ENCODE measurements around the gene FOXJ2.
A peak's percentile ranks its signal among the peaks of the same experiment; 100 is the strongest.
"Not testable (repeated sequence)": the region's sequence is repeated elsewhere in the genome, so short reads cannot be mapped to it uniquely, and the experiment has no call there.

Gene FOXJ2

DNA sequence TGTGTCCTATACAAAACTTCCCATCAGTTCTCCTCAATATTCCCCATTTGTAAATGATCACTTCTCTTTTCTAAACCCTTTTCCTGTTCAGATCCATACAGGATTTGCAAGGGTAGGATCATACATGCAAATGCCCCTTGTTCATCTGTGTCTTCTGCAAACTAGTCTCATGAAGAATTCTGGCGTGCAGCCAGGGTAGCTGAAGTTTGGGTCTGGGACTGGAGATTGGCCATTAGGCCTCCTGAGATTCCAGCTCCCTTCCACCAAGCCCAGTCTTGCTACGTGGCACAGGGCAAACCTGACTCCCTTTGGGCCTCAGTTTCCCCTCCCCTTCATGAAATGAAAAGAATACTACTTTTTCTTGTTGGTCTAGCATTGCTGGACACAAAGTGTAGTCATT lies 22.3 kb downstream of the FOXJ2 start:
- Histone ChIP-seq H3K27me3 (ENCODE audit: control insufficient read depth, insufficient read depth, low read length) (no peaks in the 10 kb centered on the region), H3K36me3 (ENCODE audit: control insufficient read depth, insufficient read depth, low read length) (peaks cover 15% of the 10 kb centered on the region), H3K27ac (ENCODE audit: low read depth, low read length) (no peak overlapping the region), H3K4me3 (ENCODE audit: low read length) (no peak overlapping the region), H3K4me1 (ENCODE audit: control insufficient read depth, insufficient read depth, low read length) (no peaks in the 10 kb centered on the region), H3K9ac (ENCODE audit: low read length) (no peak overlapping the region)

GRCh38 chr12:8057306-8057705 lies 24.8 kb downstream of the FOXJ2 start:
- Histone ChIP-seq H3K36me3 (ENCODE audit: control insufficient read depth, insufficient read depth, low read length) (peaks cover 4% of the 10 kb centered on the region), H3K4me1 (ENCODE audit: control insufficient read depth, insufficient read depth, low read length) (no peaks in the 10 kb centered on the region), H3K27me3 (ENCODE audit: control insufficient read depth, insufficient read depth, low read length) (no peaks in the 10 kb centered on the region), H3K27ac (ENCODE audit: low read depth, low read length) (no peak overlapping the region), H3K4me3 (ENCODE audit: low read length) (no peak overlapping the region), H3K9ac (ENCODE audit: low read length) (no peak overlapping the region)

DNA sequence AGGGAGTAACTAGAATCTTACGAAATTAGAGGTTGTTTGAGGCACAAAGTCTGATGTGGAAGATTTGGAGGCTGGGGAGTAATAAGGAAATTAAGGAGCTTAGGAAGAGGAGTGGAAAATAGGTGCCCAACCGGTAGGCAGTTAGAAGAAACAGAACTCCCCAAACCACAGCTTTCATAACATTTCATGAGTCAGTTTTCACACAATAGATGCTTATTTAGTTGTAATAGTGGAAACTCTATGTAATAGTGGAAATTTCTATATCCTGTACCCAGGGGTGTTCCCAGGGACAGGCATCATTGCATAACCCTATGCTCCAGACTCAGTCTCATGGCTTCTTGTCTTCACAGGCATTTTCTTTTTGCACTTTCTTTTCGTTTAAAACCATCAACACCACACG lies 25.3 kb downstream of the FOXJ2 start:
- H3K4me1 ChIP-seq (ENCODE audit: control insufficient read depth, insufficient read depth, low read length): no peaks in the 10 kb centered on the region
- no peak overlapping the region for H3K4me3 ChIP-seq (ENCODE audit: low read length)
- H3K9ac ChIP-seq (ENCODE audit: low read length): no peak overlapping the region
- H3K27ac ChIP-seq (ENCODE audit: low read depth, low read length): no peak overlapping the region
- H3K27me3 ChIP-seq (ENCODE audit: control insufficient read depth, insufficient read depth, low read length): no peaks in the 10 kb centered on the region
- no peaks in the 10 kb centered on the region for H3K36me3 ChIP-seq (ENCODE audit: control insufficient read depth, insufficient read depth, low read length)

DNA sequence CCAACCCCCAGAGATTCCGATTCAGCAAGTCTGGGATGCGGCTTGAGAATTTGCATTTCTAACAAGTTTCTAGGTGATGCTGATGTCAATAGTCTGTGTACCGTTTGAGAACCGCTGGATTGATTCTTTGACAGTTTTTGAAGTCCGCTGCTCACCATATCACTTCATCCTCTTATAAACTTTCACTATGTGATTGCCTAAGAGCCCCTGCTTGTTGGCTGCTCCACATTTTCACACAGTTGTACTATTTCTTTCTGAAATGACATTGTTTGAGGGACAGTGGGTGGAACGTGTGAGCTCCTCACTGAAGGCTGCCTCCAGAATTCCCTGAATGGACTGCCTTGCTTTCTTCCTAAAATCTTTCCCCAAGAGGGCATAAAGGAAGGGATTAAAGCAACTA lies 26.0 kb downstream of the FOXJ2 start:
- H3K27me3 ChIP-seq (ENCODE audit: control insufficient read depth, insufficient read depth, low read length): no peaks in the 10 kb centered on the region
- H3K4me1 ChIP-seq (ENCODE audit: control insufficient read depth, insufficient read depth, low read length): no peaks in the 10 kb centered on the region
- no peak overlapping the region for H3K27ac ChIP-seq (ENCODE audit: low read depth, low read length)
- no peaks in the 10 kb centered on the region for H3K36me3 ChIP-seq (ENCODE audit: control insufficient read depth, insufficient read depth, low read length)
- no peak overlapping the region for H3K4me3 ChIP-seq (ENCODE audit: low read length)
- H3K9ac ChIP-seq (ENCODE audit: low read length): no peak overlapping the region

- Histone ChIP-seq H3K4me3 (ENCODE audit: low read length) (no peak overlapping the region), H3K27me3 (ENCODE audit: control insufficient read depth, insufficient read depth, low read length) (no peaks in the 10 kb centered on the region), H3K4me1 (ENCODE audit: control insufficient read depth, insufficient read depth, low read length) (no peaks in the 10 kb centered on the region), H3K36me3 (ENCODE audit: control insufficient read depth, insufficient read depth, low read length) (no peaks in the 10 kb centered on the region), H3K27ac (ENCODE audit: low read depth, low read length) (no peak overlapping the region), H3K9ac (ENCODE audit: low read length) (no peak overlapping the region)
These were observed 31.6 kb downstream of the FOXJ2 start for GRCh38 chr12:8064131-8064530.

DNA sequence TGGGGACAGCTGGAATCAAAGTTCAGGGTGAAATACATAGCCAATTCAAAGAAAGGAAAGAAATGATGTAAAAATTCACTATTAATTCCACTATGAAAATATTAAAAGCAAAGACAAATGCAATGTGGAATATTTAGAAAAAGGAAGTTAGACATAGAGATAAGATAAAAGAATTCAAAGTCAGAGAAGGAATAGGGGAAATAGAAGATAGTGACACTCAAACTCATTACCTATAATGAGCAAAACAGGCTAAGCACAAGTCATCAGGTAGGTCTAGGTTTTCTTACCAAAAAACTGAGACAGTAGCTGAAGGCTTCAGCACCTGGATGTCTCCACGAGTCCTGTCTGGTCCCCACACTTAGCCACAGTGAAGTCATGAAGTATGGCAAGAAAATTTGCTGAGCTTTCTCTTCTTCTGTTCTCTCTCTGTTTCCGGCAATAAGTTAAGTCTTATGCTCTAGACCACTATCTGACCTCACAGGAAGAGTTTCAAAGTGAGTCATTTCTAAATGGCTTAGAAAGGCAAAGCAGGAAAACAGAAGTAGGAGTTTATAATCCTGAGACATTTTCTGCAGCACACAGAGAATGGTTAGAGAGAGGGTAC lies 33.6 kb downstream of the FOXJ2 start, which contains the start of gene C3AR1:
Gene C3AR1 (minus strand): TSS at position 369 of the 604 bp plus-strand sequence. CDS start 6,174 bp downstream, outside the sequence.
- H3K9ac ChIP-seq (ENCODE audit: low read length): no peak within 1 kb of the TSS
- no peak within 1 kb of the TSS for H3K4me3 ChIP-seq (ENCODE audit: low read length)
- peak within 1 kb of the TSS; percentile 27 for H3K27ac ChIP-seq (ENCODE audit: low read depth, low read length)

DNA sequence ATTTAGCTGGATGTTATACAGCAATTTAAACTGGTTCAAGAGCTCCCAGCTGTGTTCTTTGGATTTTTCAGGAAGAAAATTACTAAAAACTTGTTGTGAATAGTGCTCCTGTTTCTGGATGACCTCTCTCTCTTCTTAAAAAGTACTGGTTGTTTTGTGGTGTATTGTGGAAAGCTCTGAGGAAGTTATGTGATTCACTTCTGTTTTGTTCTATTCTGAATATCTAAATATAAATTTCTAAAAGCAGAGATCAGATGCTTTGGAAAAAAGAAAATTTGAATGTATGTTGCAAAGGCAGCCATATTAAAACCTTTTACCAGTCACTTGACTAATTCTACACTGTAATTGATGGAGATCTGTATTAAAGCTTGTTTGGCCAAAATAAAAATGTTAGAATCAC lies 37.1 kb downstream of the FOXJ2 start:
- Histone ChIP-seq H3K9ac (ENCODE audit: low read length) (no peak overlapping the region), H3K27me3 (ENCODE audit: control insufficient read depth, insufficient read depth, low read length) (no peaks in the 10 kb centered on the region), H3K4me3 (ENCODE audit: low read length) (no peak overlapping the region), H3K36me3 (ENCODE audit: control insufficient read depth, insufficient read depth, low read length) (no peaks in the 10 kb centered on the region), H3K4me1 (ENCODE audit: control insufficient read depth, insufficient read depth, low read length) (no peaks in the 10 kb centered on the region), H3K27ac (ENCODE audit: low read depth, low read length) (no peak overlapping the region)

More for the DNA sequence above, 33.6 kb downstream of the FOXJ2 start, which contains the start of gene C3AR1:
- Histone ChIP-seq H3K4me1 (ENCODE audit: control insufficient read depth, insufficient read depth, low read length) (no peaks in the 10 kb centered on the region), H3K36me3 (ENCODE audit: control insufficient read depth, insufficient read depth, low read length) (no peaks in the 10 kb centered on the region), H3K27me3 (ENCODE audit: control insufficient read depth, insufficient read depth, low read length) (no peaks in the 10 kb centered on the region)

DNA sequence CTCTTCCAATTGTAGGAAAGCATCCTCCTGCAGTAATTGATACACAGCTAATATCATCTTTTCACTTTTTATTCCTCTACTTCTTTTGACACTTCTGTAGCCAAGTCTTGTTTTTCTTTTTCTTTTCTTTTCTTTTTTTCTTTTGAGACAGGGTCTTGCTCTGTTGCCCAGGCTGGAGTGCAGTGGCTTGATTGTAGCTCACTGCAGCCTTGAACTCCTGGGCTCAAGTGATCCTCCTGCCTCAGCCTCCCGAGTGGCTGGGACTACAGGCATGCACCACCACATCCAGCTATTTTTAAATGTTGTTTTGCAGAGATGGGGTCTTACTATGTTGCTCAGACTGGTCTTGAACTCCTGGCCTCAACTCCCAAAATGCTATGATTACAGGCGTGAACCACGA lies 39.3 kb downstream of the FOXJ2 start:
- H3K27me3 ChIP-seq (ENCODE audit: control insufficient read depth, insufficient read depth, low read length); H3K4me1 ChIP-seq (ENCODE audit: control insufficient read depth, insufficient read depth, low read length); H3K9ac ChIP-seq (ENCODE audit: low read length); H3K27ac ChIP-seq (ENCODE audit: low read depth, low read length); H3K4me3 ChIP-seq (ENCODE audit: low read length); H3K36me3 ChIP-seq (ENCODE audit: control insufficient read depth, insufficient read depth, low read length): not testable (repeated sequence)

GRCh38 chr12:8075935-8076334 lies 43.4 kb downstream of the FOXJ2 start:
- H3K4me1 ChIP-seq (ENCODE audit: control insufficient read depth, insufficient read depth, low read length): no peaks in the 10 kb centered on the region
- no peaks in the 10 kb centered on the region for H3K36me3 ChIP-seq (ENCODE audit: control insufficient read depth, insufficient read depth, low read length)
- H3K9ac ChIP-seq (ENCODE audit: low read length): no peak overlapping the region
- no peaks in the 10 kb centered on the region for H3K27me3 ChIP-seq (ENCODE audit: control insufficient read depth, insufficient read depth, low read length)
- H3K27ac ChIP-seq (ENCODE audit: low read depth, low read length): no peak overlapping the region
- H3K4me3 ChIP-seq (ENCODE audit: low read length): no peak overlapping the region

GRCh38 chr12:8076366-8076765 lies 43.9 kb downstream of the FOXJ2 start:
- no peak overlapping the region for H3K4me3 ChIP-seq (ENCODE audit: low read length)
- H3K9ac ChIP-seq (ENCODE audit: low read length): no peak overlapping the region
- H3K27me3 ChIP-seq (ENCODE audit: control insufficient read depth, insufficient read depth, low read length): no peaks in the 10 kb centered on the region
- no peaks in the 10 kb centered on the region for H3K36me3 ChIP-seq (ENCODE audit: control insufficient read depth, insufficient read depth, low read length)
- no peaks in the 10 kb centered on the region for H3K4me1 ChIP-seq (ENCODE audit: control insufficient read depth, insufficient read depth, low read length)
- no peak overlapping the region for H3K27ac ChIP-seq (ENCODE audit: low read depth, low read length)

DNA sequence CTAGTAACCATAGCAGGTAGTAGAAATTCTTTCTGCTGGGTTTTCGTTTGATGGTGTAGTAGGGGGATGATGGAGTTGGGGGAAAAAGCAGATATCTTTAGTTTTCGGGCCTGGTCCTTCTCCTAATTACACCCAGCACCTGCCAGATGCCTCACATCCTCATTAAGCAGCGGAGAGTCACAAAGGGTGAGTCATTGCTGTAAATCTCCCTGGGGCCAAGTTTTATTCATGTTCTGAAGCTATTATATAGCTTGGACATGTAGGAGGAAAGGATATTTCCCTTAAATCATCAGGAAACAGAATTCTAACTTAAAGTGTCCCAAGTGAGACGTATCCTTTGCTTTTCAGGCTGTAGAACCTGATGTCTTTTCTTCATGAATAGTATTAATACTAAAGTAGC lies 44.7 kb downstream of the FOXJ2 start:
- Histone ChIP-seq H3K4me1 (ENCODE audit: control insufficient read depth, insufficient read depth, low read length) (no peaks in the 10 kb centered on the region), H3K27ac (ENCODE audit: low read depth, low read length) (no peak overlapping the region), H3K4me3 (ENCODE audit: low read length) (no peak overlapping the region), H3K9ac (ENCODE audit: low read length) (no peak overlapping the region), H3K27me3 (ENCODE audit: control insufficient read depth, insufficient read depth, low read length) (no peaks in the 10 kb centered on the region), H3K36me3 (ENCODE audit: control insufficient read depth, insufficient read depth, low read length) (no peaks in the 10 kb centered on the region)

DNA sequence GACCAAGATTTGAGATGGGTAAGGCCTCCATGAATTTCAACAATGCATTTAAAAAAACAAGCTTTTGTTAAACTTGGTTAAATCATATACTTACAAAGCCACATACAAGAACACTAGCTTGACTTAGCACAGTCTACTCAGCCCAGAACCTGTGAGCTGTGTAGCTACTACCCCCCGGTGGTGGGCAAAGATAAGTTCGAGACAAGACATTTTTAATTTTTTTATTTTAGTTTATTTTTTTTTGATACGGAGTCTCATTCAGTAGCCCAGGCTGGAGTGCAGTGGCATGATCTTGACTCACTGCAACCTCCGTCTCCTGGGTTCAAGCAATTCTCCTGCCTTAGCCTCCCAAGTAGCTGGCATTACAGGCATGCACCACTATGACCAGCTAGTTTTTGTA lies 45.9 kb downstream of the FOXJ2 start:
- H3K9ac ChIP-seq (ENCODE audit: low read length): no peak overlapping the region
- H3K36me3 ChIP-seq (ENCODE audit: control insufficient read depth, insufficient read depth, low read length): no peaks in the 10 kb centered on the region
- H3K27ac ChIP-seq (ENCODE audit: low read depth, low read length): no peak overlapping the region
- H3K4me1 ChIP-seq (ENCODE audit: control insufficient read depth, insufficient read depth, low read length): peaks cover 2% of the 10 kb centered on the region
- H3K4me3 ChIP-seq (ENCODE audit: low read length): no peak overlapping the region
- H3K27me3 ChIP-seq (ENCODE audit: control insufficient read depth, insufficient read depth, low read length): no peaks in the 10 kb centered on the region

- no peak overlapping the region for H3K27ac ChIP-seq (ENCODE audit: low read depth, low read length)
- H3K27me3 ChIP-seq (ENCODE audit: control insufficient read depth, insufficient read depth, low read length): no peaks in the 10 kb centered on the region
- no peak overlapping the region for H3K9ac ChIP-seq (ENCODE audit: low read length)
- peaks cover 2% of the 10 kb centered on the region for H3K4me1 ChIP-seq (ENCODE audit: control insufficient read depth, insufficient read depth, low read length)
- H3K36me3 ChIP-seq (ENCODE audit: control insufficient read depth, insufficient read depth, low read length): no peaks in the 10 kb centered on the region
- no peak overlapping the region for H3K4me3 ChIP-seq (ENCODE audit: low read length)
These were observed 46.4 kb downstream of the FOXJ2 start for GRCh38 chr12:8078916-8079315.

Measured in rectal smooth muscle tissue (tissue), 1 donor.